SK-N-SH (cell line): ENCODE data around the gene SOX18. TPM values are rescaled to one million over a fixed set of nuclear protein-coding genes. Genes with fewer than 3 reads are reported as not detected.

Experiments used
- CTCF ChIA-PET: fragments of 300-600, 350-600 bp; formaldehyde crosslinking; extraction: SDS; loops from one replicate; lab custom pipeline; 2021; lab: Yijun Ruan, JAX
- POLR2A ChIA-PET: fragments of 350-600 bp; sonication (Branson Sonifier 250); formaldehyde crosslinking; extraction: SDS; loops from one replicate; lab custom pipeline; 2020; ENCODE audit warnings: antibody characterized with exemption, inconsistent platforms; lab: Yijun Ruan, JAX
- DNase-seq: peaks from one replicate; pipeline ENCODE4 v3.0.0; 2012
- H2AFZ ChIP-seq: fragments of 200-600 bp; sonication (generic); 2 replicates; pipeline ENCODE4 v1.8.1; 2016; ENCODE audit warnings: antibody characterized with exemption, mild to moderate bottlenecking, low read depth
- H3F3A ChIP-seq: fragments of 200-600 bp; sonication (generic); replicated peaks from 2 replicates; pipeline ENCODE3; 2016; ENCODE audit warnings: antibody characterized with exemption, mild to moderate bottlenecking; ENCODE audit not compliant: insufficient read depth
- H3K27ac ChIP-seq, 2 experiments: fragments of 200-500 bp in 1 of 2; fragments of 200-600 bp in 1 of 2; sonication (Bioruptor generic) in 1 of 2; sonication (generic), shearing (Covaris generic) in 1 of 2; 2 replicates each; pipeline versions ENCODE4 v1.5.1 to v1.6.1; 2014 to 2016; ENCODE audit warnings: low read depth in 2 of 2, inconsistent platforms in 1 of 2, low read length in 1 of 2, mild to moderate bottlenecking in 1 of 2, mixed read lengths in 1 of 2
- H3K27me3 ChIP-seq: fragments of 200-600 bp; sonication (generic), shearing (Covaris generic); 2 replicates; pipeline ENCODE4 v1.6.1; 2016; ENCODE audit warnings: mixed run types; ENCODE audit not compliant: insufficient read depth
- H3K36me3 ChIP-seq, 2 experiments: fragments of 200-500 bp in 1 of 2; fragments of 200-600 bp in 1 of 2; sonication (Bioruptor generic) in 1 of 2; sonication (generic) in 1 of 2; replicated peaks in 1 of 2; 2 replicates each; pipeline versions ENCODE3 to v1.5.1; 2014 to 2016; ENCODE audit warnings: low read length in 1 of 2, mild to moderate bottlenecking in 1 of 2; ENCODE audit not compliant: insufficient read depth in 2 of 2, control insufficient read depth in 1 of 2
- H3K4me1 ChIP-seq, 2 experiments: fragments of 200-500 bp in 1 of 2; fragments of 200-600 bp in 1 of 2; sonication (Bioruptor generic) in 1 of 2; sonication (generic), shearing (Covaris generic) in 1 of 2; 2 replicates each; pipeline versions ENCODE4 v1.5.1 to v1.6.1; 2014 to 2016; ENCODE audit warnings: low read depth in 1 of 2, low read length in 1 of 2, mixed run types in 1 of 2; ENCODE audit not compliant: insufficient read depth in 2 of 2, control insufficient read depth in 1 of 2
- H3K4me2 ChIP-seq: fragments of 200-600 bp; sonication (generic), shearing (Covaris generic); 2 replicates; pipeline ENCODE4 v1.6.1; 2017; ENCODE audit warnings: mixed run types
- H3K4me3 ChIP-seq, 2 experiments: fragments of 200-500 bp in 1 of 2; fragments of 200-600 bp in 1 of 2; sonication (Bioruptor generic) in 1 of 2; sonication (generic), shearing (Covaris generic) in 1 of 2; 2 replicates each; pipeline versions ENCODE4 v1.5.1 to v1.8.1; 2014 to 2016; ENCODE audit warnings: low read depth in 2 of 2, inconsistent platforms in 1 of 2, low read length in 1 of 2, mild to moderate bottlenecking in 1 of 2, mixed read lengths in 1 of 2, moderate library complexity in 1 of 2
- H3K79me2 ChIP-seq: fragments of 200-600 bp; sonication (generic); 2 replicates; pipeline ENCODE4 v1.8.1; 2017; ENCODE audit warnings: mild to moderate bottlenecking; ENCODE audit not compliant: insufficient read depth
- H3K9ac ChIP-seq: fragments of 200-600 bp; sonication (generic); 2 replicates; pipeline ENCODE4 v1.6.1; 2017; ENCODE audit warnings: mixed run types
- H3K9me2 ChIP-seq: fragments of 200-600 bp; sonication (generic); 2 replicates; pipeline ENCODE4 v1.6.1; 2017; ENCODE audit warnings: mixed run types
- H3K9me3 ChIP-seq: fragments of 200-600 bp; sonication (generic); 2 replicates; pipeline ENCODE4 v1.6.1; 2017; ENCODE audit warnings: mixed run types, mild to moderate bottlenecking, moderate library complexity
- H4K20me1 ChIP-seq: fragments of 200-600 bp; sonication (generic); 2 replicates; pipeline ENCODE4 v1.6.1; 2017; ENCODE audit warnings: mild to moderate bottlenecking, mixed run types; ENCODE audit not compliant: insufficient read depth
- CHD2 ChIP-seq: fragments of 150-350 bp; IDR thresholded peaks from 2 replicates; pipeline ENCODE4 v1.6.1; 2018; ENCODE audit warnings: low read length; ENCODE audit not compliant: partially characterized antibody
- ELF1 ChIP-seq: IDR thresholded peaks from 2 replicates; pipeline ENCODE4 v1.4.0; 2012
- FOXM1 ChIP-seq: IDR thresholded peaks from 2 replicates; pipeline ENCODE4 v1.4.0; 2012; ENCODE audit warnings: low read depth, mild to moderate bottlenecking
- MEF2A ChIP-seq: IDR thresholded peaks from 2 replicates; pipeline ENCODE4 v1.4.0; 2012; ENCODE audit warnings: low read depth, borderline replicate concordance
- TAF1 ChIP-seq: IDR thresholded peaks from 2 replicates; pipeline ENCODE4 v1.6.1; 2012; ENCODE audit warnings: low read depth, mild to moderate bottlenecking, low read length, moderate library complexity, borderline replicate concordance
- TEAD4 ChIP-seq: IDR thresholded peaks from 2 replicates; pipeline ENCODE4 v1.4.0; 2012; ENCODE audit warnings: mild to moderate bottlenecking, borderline replicate concordance; ENCODE audit not compliant: insufficient read depth
- WGBS: methylation state at CpG from one replicate; pipeline ENCODE4 v1.1.6; 2017; ENCODE audit warnings: low lambda C conversion rate; 5-methylcytosine and 5-hydroxymethylcytosine counted together
- polyA plus RNA-seq, 3 experiments: library from polyadenylated mRNA; depleted of rRNA; stranded (reverse); fragments of >200 nt; gene quantifications; 2 replicates each; pipeline ENCODE4 v1.2.3, GENCODE V29; 2012
- TF ChIP-seq, protein P1 (sequence below): fragments of 150-350 bp; IDR thresholded peaks from 2 replicates; pipeline ENCODE4 v1.6.1; 2016; ENCODE audit warnings: mild to moderate bottlenecking, low read depth, low read length
- TF ChIP-seq, protein P2 (sequence below): IDR thresholded peaks from 2 replicates; pipeline ENCODE4 v1.4.0; 2012; ENCODE audit warnings: low read depth, borderline replicate concordance
- TF ChIP-seq, protein P3 (sequence below): IDR thresholded peaks from 2 replicates; pipeline ENCODE4 v1.4.0; 2012; ENCODE audit warnings: low read depth, borderline replicate concordance
- TF ChIP-seq, protein P4 (sequence below): fragments of 150-350 bp; IDR thresholded peaks from 2 replicates; pipeline ENCODE4 v1.6.1; 2017; ENCODE audit warnings: antibody characterized with exemption, low read length, low read depth, borderline replicate concordance

Gene SOX18
- polyA plus RNA-seq, 1 of the 3 experiments (the other 2 are of a cell fraction): not detected

DNA sequence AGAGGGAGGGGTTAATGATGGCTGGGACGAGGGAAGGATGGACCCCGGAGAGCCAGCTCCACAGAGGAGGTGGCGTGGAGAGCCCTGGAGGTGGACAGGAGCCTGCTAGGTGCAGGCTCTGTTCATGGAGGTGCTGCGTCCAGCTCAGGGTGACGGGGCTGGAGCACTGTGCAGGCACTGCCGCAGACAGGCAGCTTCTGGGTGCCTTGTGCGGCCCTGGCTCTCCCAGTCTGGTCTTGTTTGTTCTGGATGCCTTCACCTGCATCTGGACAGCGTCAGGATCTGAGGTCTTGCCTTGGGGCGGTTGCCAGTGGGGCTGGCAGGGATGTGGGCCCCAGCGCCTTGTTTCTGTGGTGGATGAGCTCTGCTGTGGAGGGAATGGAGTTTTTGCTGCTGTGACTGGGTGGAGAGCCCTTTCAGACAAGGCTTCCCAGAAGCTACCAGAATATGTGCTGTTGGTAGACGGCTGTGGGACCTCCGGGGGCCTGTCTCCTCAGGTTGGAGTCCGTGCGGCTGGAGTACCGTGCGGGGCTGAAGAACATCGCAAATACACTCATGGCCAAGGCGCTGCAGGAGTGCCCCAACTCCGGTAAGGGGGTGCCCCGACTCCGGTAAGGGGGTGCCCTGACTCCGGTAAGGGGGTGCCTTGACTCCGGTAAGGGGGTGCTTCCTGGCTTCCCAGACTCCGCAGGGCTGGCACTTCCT, 21.3 kb downstream of the SOX18 start:
- CTCF ChIA-PET: interaction anchor here (0.6 to 5.7 kb wide), 7 partner anchors 11 to 133 kb away, joined by 3 to 74 read pairs (median 3); no protein-coding TSS in a partner anchor
- POLR2A ChIA-PET: no interaction called here
- Histone ChIP-seq H3K27ac (no peak overlapping the region; a peak in 1 of 4 replicates), H3F3A (no peaks in the 10 kb centered on the region), H3K4me2 (no peak overlapping the region), H3K36me3 (peaks cover 25 to 83% of the 10 kb centered on the region in 2 experiments), H4K20me1 (no peaks in the 10 kb centered on the region), H3K9ac (no peak overlapping the region), H3K4me3 (no peak overlapping the region), H3K9me2 (no peaks in the 10 kb centered on the region), H3K27me3 (no peaks in the 10 kb centered on the region), H3K9me3 (no peaks in the 10 kb centered on the region), H2AFZ (no peak overlapping the region), H3K4me1 (peaks cover 0 to 41% of the 10 kb centered on the region in 2 experiments; a peak in 1 of 4 replicates), H3K79me2 (no peaks in the 10 kb centered on the region)
- no peak for TF ChIP-seq TEAD4
- TF ChIP-seq, protein P1, sequence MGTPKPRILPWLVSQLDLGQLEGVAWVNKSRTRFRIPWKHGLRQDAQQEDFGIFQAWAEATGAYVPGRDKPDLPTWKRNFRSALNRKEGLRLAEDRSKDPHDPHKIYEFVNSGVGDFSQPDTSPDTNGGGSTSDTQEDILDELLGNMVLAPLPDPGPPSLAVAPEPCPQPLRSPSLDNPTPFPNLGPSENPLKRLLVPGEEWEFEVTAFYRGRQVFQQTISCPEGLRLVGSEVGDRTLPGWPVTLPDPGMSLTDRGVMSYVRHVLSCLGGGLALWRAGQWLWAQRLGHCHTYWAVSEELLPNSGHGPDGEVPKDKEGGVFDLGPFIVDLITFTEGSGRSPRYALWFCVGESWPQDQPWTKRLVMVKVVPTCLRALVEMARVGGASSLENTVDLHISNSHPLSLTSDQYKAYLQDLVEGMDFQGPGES: no peak
- TF ChIP-seq MEF2A: no peak
- TF ChIP-seq CHD2: no peak
- TF ChIP-seq, protein P2, sequence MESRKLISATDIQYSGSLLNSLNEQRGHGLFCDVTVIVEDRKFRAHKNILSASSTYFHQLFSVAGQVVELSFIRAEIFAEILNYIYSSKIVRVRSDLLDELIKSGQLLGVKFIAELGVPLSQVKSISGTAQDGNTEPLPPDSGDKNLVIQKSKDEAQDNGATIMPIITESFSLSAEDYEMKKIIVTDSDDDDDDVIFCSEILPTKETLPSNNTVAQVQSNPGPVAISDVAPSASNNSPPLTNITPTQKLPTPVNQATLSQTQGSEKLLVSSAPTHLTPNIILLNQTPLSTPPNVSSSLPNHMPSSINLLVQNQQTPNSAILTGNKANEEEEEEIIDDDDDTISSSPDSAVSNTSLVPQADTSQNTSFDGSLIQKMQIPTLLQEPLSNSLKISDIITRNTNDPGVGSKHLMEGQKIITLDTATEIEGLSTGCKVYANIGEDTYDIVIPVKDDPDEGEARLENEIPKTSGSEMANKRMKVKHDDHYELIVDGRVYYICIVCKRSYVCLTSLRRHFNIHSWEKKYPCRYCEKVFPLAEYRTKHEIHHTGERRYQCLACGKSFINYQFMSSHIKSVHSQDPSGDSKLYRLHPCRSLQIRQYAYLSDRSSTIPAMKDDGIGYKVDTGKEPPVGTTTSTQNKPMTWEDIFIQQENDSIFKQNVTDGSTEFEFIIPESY: no peak
- no peak for TF ChIP-seq ELF1
- TF ChIP-seq, protein P3, sequence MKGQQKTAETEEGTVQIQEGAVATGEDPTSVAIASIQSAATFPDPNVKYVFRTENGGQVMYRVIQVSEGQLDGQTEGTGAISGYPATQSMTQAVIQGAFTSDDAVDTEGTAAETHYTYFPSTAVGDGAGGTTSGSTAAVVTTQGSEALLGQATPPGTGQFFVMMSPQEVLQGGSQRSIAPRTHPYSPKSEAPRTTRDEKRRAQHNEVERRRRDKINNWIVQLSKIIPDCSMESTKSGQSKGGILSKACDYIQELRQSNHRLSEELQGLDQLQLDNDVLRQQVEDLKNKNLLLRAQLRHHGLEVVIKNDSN: no peak
- TF ChIP-seq FOXM1: no peak
- TF ChIP-seq TAF1: no peak
- TF ChIP-seq, protein P4, sequence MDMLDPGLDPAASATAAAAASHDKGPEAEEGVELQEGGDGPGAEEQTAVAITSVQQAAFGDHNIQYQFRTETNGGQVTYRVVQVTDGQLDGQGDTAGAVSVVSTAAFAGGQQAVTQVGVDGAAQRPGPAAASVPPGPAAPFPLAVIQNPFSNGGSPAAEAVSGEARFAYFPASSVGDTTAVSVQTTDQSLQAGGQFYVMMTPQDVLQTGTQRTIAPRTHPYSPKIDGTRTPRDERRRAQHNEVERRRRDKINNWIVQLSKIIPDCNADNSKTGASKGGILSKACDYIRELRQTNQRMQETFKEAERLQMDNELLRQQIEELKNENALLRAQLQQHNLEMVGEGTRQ: no peak
- WGBS: 89% methylated on average over 13 of the region's 24 CpGs
- DNase-seq: peak; percentile 53
